Activated naive CD4-positive, alpha-beta T cell treated with anti-CD3 and anti-CD28 coated beads, Interleukin-2, amount 50 U/mL, for 24 hours (primary cell): ENCODE results near the gene MRPS21.
A peak's percentile ranks its signal among the peaks of the same experiment; 100 is the strongest.
"Not testable (repeated sequence)": the region's sequence is repeated elsewhere in the genome, so short reads cannot be mapped to it uniquely, and the experiment has no call there.

Experiments
- H3K27ac Mint-ChIP-seq: one replicate; pipeline ENCODE4 v1.8.0; 2021; ENCODE audit warnings: mild to moderate bottlenecking, mixed read lengths
- H3K27me3 Mint-ChIP-seq: one replicate; pipeline ENCODE4 v1.8.0; 2021; ENCODE audit warnings: mixed read lengths
- H3K36me3 Mint-ChIP-seq: one replicate; pipeline ENCODE4 v1.8.0; 2021; ENCODE audit warnings: mixed read lengths
- H3K4me1 Mint-ChIP-seq: one replicate; pipeline ENCODE4 v1.8.0; 2021; ENCODE audit warnings: mixed read lengths
- H3K4me3 Mint-ChIP-seq: one replicate; pipeline ENCODE4 v1.8.0; 2021; ENCODE audit warnings: mild to moderate bottlenecking, mixed read lengths
- H3K9me3 Mint-ChIP-seq: one replicate; pipeline ENCODE4 v1.8.0; 2021; ENCODE audit warnings: mixed read lengths

MRPS21 gene

DNA sequence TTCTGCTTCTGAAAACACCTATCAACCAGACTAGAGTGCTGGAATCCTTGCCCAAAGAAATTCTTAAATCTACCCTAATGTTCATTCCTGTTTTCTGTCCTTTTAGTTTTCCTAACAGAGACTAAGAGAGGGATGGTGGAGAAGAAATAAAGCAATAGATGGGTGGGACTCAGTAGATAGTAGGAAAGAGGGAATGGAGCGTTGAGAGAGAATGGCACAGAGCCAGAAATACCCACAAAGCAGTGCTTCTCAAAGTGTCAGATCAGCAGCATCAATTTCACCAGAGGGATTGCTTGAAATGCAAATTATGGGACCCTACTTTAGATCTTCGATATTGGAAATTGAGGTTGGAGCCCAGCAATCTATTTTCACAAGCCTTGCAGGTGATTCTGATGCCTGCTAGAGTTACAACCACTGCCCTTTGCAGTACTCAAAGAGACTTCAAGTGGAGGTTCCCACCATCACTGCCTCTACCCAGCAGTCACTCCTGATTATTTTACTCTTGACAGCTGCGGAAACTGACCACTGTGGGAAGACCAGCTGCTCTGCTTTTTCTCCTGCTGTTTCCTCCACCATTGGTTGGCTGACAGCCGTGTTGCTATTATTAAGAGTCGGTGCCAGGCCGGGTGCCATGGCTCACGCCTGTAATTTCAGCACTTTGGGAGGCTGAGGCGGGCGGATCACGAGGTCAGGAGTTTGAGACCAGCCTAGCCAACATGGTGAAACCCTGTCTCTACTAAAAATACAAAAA lies 16.3 kb downstream of the MRPS21 start:
- Mint-ChIP-seq H3K27ac (no peak overlapping the region), H3K36me3 (peaks cover 8% of the 10 kb centered on the region), H3K9me3 (no peaks in the 10 kb centered on the region), H3K4me3 (no peak overlapping the region), H3K4me1 (no peaks in the 10 kb centered on the region), H3K27me3 (no peaks in the 10 kb centered on the region)

DNA sequence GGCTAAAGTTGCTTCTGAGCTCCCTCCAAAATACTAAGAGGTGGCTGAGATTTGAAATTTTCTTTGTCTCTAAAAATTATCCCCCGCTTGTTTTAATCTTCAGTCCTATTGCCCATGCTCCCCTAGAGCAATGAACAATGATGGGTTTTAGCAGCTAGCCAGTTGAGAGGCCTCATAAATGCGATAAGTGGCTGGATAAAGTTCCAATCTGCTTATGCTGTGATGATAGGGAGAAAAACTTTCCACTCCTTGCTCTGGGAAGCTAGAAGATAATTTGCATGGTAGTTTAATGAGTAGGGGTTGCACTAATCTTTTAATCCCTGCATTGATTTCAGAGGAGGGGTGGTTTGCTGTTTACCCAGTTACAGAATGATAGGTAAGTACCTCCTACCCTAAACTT lies 18.1 kb downstream of the MRPS21 start:
- Mint-ChIP-seq H3K27me3 (no peaks in the 10 kb centered on the region), H3K4me1 (no peaks in the 10 kb centered on the region), H3K36me3 (peaks cover 8% of the 10 kb centered on the region), H3K9me3 (no peaks in the 10 kb centered on the region), H3K27ac (no peak overlapping the region), H3K4me3 (no peak overlapping the region)

DNA sequence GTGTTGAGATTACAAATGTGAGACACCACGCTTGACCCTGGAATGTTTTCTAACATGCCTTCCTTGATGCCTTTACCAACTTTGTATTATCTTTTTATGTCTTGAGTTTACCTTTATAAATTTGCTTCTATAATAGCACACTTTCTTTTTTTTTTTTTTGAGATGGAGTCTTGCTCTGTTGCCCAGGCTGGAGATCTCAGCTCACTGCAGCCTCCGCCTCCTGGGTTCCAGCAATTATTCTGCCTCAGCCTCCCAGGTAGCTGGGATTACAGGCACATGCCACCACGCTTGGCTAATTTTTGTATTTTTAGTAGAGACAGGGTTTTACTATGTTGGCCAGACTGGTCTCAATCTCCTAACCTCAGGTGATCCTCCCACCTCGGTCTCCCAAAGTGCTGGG lies 21.0 kb downstream of the MRPS21 start:
- H3K4me3 Mint-ChIP-seq, H3K27ac Mint-ChIP-seq, H3K27me3 Mint-ChIP-seq, H3K36me3 Mint-ChIP-seq, H3K4me1 Mint-ChIP-seq, H3K9me3 Mint-ChIP-seq: not testable (repeated sequence)

DNA sequence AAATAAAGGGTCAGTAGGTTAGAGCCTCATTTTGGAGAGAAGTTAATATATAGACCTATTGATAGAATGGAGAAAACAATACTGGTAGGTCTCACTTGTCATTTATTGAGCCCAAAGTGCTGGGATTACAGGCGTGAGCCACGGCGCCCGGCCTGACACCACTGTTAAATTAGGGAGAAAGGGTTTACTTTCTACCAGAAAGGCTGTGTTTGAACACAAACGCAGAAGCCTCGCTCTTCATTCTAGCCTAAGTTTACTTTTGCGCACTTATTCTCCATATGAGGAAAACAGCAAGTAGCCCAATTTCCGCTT lies 27.0 kb downstream of the MRPS21 start:
- H3K9me3 Mint-ChIP-seq, result no peaks in the 10 kb centered on the region
- H3K27me3 Mint-ChIP-seq, result no peaks in the 10 kb centered on the region
- H3K4me1 Mint-ChIP-seq, result peaks cover 31% of the 10 kb centered on the region
- H3K36me3 Mint-ChIP-seq, result peaks cover 5% of the 10 kb centered on the region
- peak overlapping the region; percentile 98 for H3K4me3 Mint-ChIP-seq
- peak overlapping the region; percentile 99 for H3K27ac Mint-ChIP-seq

DNA sequence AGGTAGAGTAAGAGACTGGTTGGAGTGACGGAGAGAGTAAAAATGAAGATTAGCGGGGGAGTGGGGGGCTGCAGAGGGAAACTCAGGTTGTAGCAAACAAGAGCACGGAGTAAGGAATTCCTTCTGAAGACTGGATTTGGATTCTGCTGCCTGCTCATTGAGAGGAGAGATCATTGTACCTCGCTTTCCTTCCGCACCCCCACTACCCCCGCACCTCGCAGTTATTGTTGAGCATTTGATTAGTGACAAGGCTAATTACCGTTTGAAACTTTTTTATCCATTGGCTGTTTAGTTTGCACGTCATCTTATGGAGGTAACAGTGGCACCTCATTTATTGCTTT lies 28.1 kb downstream of the MRPS21 start:
- Mint-ChIP-seq H3K27me3 (no peaks in the 10 kb centered on the region), H3K9me3 (no peaks in the 10 kb centered on the region), H3K4me3 (peak overlapping the region; percentile 98), H3K36me3 (peaks cover 13% of the 10 kb centered on the region), H3K27ac (peak overlapping the region; percentile 99), H3K4me1 (peaks cover 41% of the 10 kb centered on the region)

DNA sequence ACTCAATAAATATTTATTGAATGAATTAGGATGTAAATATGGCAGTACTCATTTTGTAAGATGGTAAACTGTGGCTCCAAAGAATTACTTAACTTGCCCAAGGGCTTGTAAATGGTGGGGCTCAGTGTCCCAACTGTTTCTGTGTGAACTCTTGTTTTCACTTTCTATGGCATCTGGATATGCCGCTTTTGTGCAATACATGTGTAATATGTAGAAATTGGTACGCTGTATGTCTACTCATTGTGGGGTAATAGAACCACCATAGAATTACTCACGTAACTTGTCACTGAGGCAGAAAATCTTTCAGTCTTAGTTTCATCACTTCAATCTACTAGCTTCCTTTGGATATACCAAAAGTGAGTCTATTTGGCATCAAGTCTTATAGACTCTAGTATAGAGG lies 28.6 kb downstream of the MRPS21 start:
- peaks cover 43% of the 10 kb centered on the region for H3K4me1 Mint-ChIP-seq
- peak overlapping the region; percentile 99 for H3K27ac Mint-ChIP-seq
- no peaks in the 10 kb centered on the region for H3K27me3 Mint-ChIP-seq
- H3K36me3 Mint-ChIP-seq, result peaks cover 13% of the 10 kb centered on the region
- no peaks in the 10 kb centered on the region for H3K9me3 Mint-ChIP-seq
- H3K4me3 Mint-ChIP-seq, result peak overlapping the region; percentile 98

DNA sequence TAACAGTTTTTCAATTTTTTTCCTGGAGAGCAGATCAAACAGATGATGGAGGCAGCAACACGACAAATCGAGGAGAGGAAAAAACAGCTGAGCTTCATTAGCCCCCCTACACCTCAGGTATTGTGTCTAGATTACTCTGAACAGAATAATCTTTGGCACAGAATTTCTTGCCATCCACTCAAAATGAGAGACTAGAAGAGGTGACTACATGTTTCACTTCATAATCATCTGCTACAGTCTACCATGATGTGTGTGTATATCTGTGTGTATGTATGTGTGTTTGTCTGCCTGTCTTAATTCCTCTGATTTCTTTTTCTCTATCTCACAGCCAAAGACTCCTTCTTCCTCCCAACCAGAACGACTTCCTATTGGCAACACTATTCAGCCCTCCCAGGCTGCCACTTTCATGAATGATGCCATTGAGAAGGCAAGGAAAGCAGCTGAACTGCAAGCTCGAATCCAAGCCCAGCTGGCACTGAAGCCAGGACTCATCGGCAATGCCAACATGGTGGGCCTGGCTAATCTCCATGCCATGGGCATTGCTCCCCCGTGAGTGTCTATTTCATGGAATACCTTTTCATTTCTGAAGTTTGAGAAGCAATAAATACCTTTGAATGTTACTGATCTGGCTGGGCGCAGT lies 39.1 kb downstream of the MRPS21 start:
- H3K4me3 Mint-ChIP-seq, result no peak overlapping the region
- no peaks in the 10 kb centered on the region for H3K9me3 Mint-ChIP-seq
- no peak overlapping the region for H3K27ac Mint-ChIP-seq
- no peaks in the 10 kb centered on the region for H3K27me3 Mint-ChIP-seq
- peaks cover 14% of the 10 kb centered on the region for H3K4me1 Mint-ChIP-seq
- peaks cover 24% of the 10 kb centered on the region for H3K36me3 Mint-ChIP-seq

DNA sequence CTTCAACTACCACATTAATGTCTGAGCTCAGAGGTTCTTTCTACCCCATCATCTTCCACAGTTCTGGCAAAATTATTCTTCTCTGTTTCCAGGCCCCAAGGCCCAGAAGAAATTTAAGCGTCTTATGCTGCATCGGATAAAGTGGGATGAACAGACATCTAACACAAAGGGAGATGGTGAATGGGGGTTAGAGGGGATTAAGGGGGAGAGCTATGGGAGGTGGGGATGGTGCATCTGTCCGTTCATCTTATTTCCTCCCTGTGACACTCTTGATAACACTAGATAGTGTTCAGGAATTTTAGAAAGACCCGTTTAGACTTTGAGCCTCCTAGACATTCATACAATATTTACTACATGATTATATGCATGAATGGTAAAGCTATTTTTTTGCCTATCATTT lies 52.7 kb downstream of the MRPS21 start:
- Mint-ChIP-seq H3K27ac (no peak overlapping the region), H3K27me3 (no peaks in the 10 kb centered on the region), H3K36me3 (peaks cover 24% of the 10 kb centered on the region)

DNA sequence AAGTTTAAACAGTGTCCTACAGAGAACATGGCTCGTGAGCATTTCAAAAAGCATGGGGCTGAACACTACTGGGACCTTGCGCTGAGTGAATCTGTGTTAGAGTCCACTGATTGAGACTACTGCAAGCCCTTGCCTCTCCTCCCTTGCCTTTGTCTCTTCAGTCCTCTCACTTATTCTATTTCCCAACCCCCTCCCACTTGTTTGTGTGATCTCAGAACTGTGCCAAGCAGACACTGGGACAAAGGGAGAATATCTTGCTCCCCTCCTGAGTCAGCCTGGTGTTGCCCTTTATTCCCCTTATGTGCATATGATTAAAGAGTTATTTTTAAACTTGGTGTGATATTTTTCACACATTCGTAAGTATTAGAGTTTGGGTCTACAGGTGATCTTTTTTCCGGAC lies 59.2 kb downstream of the MRPS21 start:
- Mint-ChIP-seq H3K4me3 (no peak overlapping the region), H3K4me1 (no peaks in the 10 kb centered on the region), H3K36me3 (peaks cover 17% of the 10 kb centered on the region), H3K27ac (peak overlapping the region; percentile 41), H3K27me3 (no peaks in the 10 kb centered on the region), H3K9me3 (no peaks in the 10 kb centered on the region)

More for the DNA sequence above, 52.7 kb downstream of the MRPS21 start:
- Mint-ChIP-seq H3K9me3 (no peaks in the 10 kb centered on the region), H3K4me3 (no peak overlapping the region), H3K4me1 (no peaks in the 10 kb centered on the region)
